22Rv1 (cell line): ENCODE results near the gene NARF.

Source experiments
- CTCF ChIP-seq: fragments of 450-650 bp; IDR thresholded peaks from 2 replicates; pipeline ENCODE4 v1.5.1; 2017; ENCODE audit warnings: mild to moderate bottlenecking
- ZFX ChIP-seq: fragments of 450-650 bp; IDR thresholded peaks from 2 replicates; pipeline ENCODE4 v1.6.1; 2017; ENCODE audit warnings: antibody characterized with exemption, borderline replicate concordance

GRCh38 chr17:82475458-82475857 lies 16.9 kb downstream of the NARF start:
- TF ChIP-seq CTCF: no peak
- no peak for TF ChIP-seq ZFX
